ENCODE data around the gene TESMIN.
A peak's percentile ranks its signal among the peaks of the same experiment; 100 is the strongest.

Gene TESMIN, protein sequence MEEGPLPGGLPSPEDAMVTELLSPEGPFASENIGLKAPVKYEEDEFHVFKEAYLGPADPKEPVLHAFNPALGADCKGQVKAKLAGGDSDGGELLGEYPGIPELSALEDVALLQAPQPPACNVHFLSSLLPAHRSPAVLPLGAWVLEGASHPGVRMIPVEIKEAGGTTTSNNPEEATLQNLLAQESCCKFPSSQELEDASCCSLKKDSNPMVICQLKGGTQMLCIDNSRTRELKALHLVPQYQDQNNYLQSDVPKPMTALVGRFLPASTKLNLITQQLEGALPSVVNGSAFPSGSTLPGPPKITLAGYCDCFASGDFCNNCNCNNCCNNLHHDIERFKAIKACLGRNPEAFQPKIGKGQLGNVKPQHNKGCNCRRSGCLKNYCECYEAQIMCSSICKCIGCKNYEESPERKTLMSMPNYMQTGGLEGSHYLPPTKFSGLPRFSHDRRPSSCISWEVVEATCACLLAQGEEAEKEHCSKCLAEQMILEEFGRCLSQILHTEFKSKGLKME

DNA sequence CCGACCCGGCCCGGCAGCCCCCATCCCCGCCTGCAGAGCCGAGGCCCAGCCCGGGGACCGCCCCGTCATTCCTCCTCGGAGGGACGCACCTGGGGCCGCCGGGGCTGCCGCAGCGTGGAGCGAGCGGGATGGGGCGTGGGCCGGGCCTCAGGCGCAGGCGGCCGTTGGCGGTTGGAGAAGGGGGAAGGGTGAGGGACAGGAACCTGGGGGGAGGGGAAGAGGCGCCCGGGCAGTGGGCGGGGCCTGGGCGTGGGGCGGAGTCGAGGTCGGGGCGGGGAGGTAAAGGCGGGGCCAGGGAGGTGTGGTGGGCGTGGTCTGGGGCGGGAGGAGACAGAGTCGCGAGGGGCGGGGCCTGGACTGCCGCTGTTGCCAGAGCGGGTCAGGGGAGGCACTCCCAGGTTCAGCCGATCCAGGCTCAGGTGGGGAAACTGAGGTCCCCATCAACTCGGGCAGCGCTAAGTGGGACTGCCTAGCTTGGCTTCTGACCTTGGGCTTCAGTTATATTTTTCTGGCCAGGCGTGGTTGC, at the start of gene TESMIN:
Gene TESMIN (minus strand): TSS at position 190 of the 526 bp plus-strand sequence. CDS start 860 bp downstream, outside the sequence.
- H3K36me3 ChIP-seq (ENCODE audit: control insufficient read depth, insufficient read depth, low read length, severe bottlenecking) = no peaks in the 10 kb centered on the region
- H3K4me3 ChIP-seq (ENCODE audit: low read length) = no peak within 1 kb of the TSS
- no peak within 1 kb of the TSS for H3K9ac ChIP-seq (ENCODE audit: low read length)
- peak; percentile 66 for DNase-seq (ENCODE audit: low read depth)
- peaks cover 4% of the 10 kb centered on the region for H3K27me3 ChIP-seq (replicated peaks; ENCODE audit: control insufficient read depth, insufficient read depth, low read length)
- no peaks in the 10 kb centered on the region for H3K9me3 ChIP-seq (ENCODE audit: control insufficient read depth, low read length)
- peaks cover 13% of the 10 kb centered on the region for H3K4me1 ChIP-seq (ENCODE audit: control insufficient read depth, insufficient read depth, low read length)

DNA sequence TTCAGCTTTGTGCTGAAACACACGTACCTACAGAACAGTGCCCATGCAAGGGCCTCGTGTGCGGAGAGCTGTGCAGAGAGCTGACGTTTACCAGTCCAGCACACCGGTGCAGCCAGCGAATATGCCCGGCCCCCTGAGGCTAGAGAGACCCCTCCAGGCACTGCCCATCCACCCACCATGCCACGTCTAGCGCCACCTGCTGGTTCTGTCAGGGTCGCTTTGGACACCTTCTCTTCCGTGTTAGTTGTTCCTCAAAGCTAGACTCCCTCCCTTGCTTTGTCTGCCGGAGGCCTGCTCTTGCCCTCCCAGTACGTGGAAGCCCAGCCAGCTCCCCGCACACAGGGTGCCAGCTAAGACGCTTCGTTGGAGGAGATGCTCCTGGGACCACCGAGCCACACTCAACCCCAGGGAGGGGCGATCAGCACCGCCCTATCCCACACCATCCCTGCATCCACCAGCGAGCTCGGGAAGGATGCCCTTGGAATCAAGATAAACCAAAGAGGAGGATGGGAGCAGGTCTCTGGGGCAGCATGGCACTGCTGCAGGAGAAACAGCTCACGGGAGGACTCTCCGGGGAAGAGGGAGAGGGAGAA, 47.0 kb upstream of the TESMIN start:
- no peak overlapping the region for H3K4me3 ChIP-seq (ENCODE audit: low read length)
- no peaks in the 10 kb centered on the region for H3K4me1 ChIP-seq (ENCODE audit: control insufficient read depth, insufficient read depth, low read length)
- peaks cover 12% of the 10 kb centered on the region for H3K36me3 ChIP-seq (ENCODE audit: control insufficient read depth, insufficient read depth, low read length, severe bottlenecking)
- H3K9me3 ChIP-seq (ENCODE audit: control insufficient read depth, low read length) = no peaks in the 10 kb centered on the region
- DNase-seq (ENCODE audit: low read depth) = peak; percentile 36
- no peak overlapping the region for H3K9ac ChIP-seq (ENCODE audit: low read length)
- H3K27me3 ChIP-seq (replicated peaks; ENCODE audit: control insufficient read depth, insufficient read depth, low read length) = no peaks in the 10 kb centered on the region

DNA sequence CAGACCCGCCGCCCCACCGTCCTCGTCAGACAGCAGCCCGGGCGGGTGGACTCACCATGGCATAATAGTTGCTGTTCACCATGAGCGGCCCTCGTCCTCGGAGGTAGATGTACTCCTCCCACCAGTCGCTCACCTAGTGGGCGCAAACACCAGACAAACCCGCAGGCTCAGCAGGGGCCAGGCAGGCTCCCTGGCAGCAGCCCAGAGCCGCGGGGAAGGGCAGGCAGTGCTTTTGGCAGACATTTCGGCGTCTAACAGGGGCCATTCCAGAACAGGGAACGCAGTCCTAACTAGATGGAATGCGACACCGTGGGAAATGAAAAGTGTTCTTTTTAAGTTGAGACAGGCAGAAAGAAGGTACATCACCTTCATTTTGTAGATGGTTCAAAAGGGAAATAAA, 45.5 kb upstream of the TESMIN start:
- Histone ChIP-seq H3K27me3 (replicated peaks; ENCODE audit: control insufficient read depth, insufficient read depth, low read length) (no peaks in the 10 kb centered on the region), H3K4me1 (ENCODE audit: control insufficient read depth, insufficient read depth, low read length) (peaks cover 7% of the 10 kb centered on the region), H3K9ac (ENCODE audit: low read length) (no peak overlapping the region), H3K9me3 (ENCODE audit: control insufficient read depth, low read length) (no peaks in the 10 kb centered on the region), H3K36me3 (ENCODE audit: control insufficient read depth, insufficient read depth, low read length, severe bottlenecking) (peaks cover 10% of the 10 kb centered on the region), H3K4me3 (ENCODE audit: low read length) (no peak overlapping the region)
- no peak for DNase-seq (ENCODE audit: low read depth)

DNA sequence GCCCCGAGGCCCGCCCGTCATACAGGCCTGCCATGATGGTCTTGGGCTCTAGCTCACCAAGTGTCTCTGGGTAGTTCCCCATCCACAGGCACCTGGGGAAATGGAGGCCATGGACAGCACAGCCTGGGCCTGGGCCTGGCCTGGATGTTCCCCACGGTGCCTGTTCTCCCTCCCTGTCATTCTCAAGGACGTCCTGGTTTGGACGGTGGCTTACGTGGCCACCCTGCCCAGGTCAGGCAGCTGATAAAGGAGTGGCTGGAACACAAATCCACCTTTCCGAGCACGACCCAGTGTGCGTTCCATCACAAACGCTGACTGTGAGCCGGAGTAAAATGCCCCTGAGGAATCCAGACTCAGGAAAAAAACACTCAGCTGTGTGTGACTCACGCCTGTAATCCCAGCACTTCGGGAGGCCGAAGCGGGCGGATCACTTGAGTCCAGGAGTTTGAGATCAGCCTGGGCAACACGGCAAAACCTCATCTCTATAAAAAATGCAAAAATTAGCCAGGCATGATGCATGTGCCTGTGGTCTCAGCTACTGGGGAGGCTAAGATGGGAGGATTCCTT, 41.2 kb upstream of the TESMIN start:
- peak; percentile 7 for DNase-seq (ENCODE audit: low read depth)
- H3K9me3 ChIP-seq (ENCODE audit: control insufficient read depth, low read length) = no peaks in the 10 kb centered on the region
- no peak overlapping the region for H3K9ac ChIP-seq (ENCODE audit: low read length)
- H3K4me3 ChIP-seq (ENCODE audit: low read length) = no peak overlapping the region
- H3K4me1 ChIP-seq (ENCODE audit: control insufficient read depth, insufficient read depth, low read length) = peaks cover 7% of the 10 kb centered on the region
- peaks cover 8% of the 10 kb centered on the region for H3K36me3 ChIP-seq (ENCODE audit: control insufficient read depth, insufficient read depth, low read length, severe bottlenecking)
- H3K27me3 ChIP-seq (replicated peaks; ENCODE audit: control insufficient read depth, insufficient read depth, low read length) = no peaks in the 10 kb centered on the region

DNA sequence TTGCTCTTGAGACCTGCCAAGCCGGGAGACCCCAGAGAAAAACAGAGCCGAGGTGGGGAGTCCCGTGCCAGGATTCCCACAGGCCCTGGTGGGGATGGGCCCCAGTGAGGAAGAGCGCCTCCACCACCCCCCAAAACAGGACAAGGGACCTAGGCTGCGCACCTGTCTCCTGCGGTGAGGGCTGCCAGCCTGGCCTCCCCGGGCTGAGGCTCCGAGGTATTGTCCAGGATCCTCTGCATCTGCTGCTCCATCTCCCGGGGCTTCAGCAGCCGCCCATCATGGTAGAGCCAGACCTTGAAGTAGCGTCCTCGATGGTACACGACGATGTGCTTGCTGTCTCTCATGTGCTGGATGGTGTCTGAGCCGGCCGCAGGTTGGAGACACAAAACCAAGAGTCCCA, 33.3 kb upstream of the TESMIN start:
- H3K9ac ChIP-seq (ENCODE audit: low read length) = no peak overlapping the region
- H3K4me3 ChIP-seq (ENCODE audit: low read length) = no peak overlapping the region
- no peaks in the 10 kb centered on the region for H3K4me1 ChIP-seq (ENCODE audit: control insufficient read depth, insufficient read depth, low read length)
- no peaks in the 10 kb centered on the region for H3K27me3 ChIP-seq (replicated peaks; ENCODE audit: control insufficient read depth, insufficient read depth, low read length)
- no peaks in the 10 kb centered on the region for H3K9me3 ChIP-seq (ENCODE audit: control insufficient read depth, low read length)
- H3K36me3 ChIP-seq (ENCODE audit: control insufficient read depth, insufficient read depth, low read length, severe bottlenecking) = peaks cover 13% of the 10 kb centered on the region
- DNase-seq (ENCODE audit: low read depth) = no peak

DNA sequence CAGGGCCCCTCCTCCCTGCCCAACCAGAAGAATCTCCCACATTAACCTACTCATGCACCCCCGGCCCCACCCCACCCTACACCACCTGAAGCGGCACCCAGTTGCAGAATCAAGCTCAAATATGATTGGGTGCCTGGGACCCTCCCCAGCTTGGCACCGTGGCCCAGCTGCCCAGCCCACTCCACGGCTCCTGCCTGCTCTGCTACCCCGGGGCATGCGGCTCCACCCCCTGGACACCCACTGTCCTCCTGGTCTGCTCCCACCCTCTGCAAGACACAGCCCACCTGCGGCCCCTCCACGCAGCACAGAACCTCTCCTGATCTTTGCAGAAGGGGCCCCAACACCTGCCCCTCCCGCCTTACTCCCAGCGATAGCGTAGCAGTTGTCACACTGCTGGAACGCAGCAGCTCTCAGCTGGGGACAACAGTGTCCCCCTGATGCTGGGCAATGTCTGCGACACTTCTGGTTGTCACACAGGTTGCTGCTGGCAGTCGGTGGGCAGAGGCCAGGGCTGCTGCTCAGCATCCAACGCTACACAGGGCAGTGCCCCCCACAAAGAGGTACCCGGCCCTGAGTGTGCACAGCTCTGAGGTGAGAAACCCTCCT, 32.0 kb upstream of the TESMIN start:
- Histone ChIP-seq H3K9ac (ENCODE audit: low read length) (no peak overlapping the region), H3K9me3 (ENCODE audit: control insufficient read depth, low read length) (no peaks in the 10 kb centered on the region), H3K36me3 (ENCODE audit: control insufficient read depth, insufficient read depth, low read length, severe bottlenecking) (peaks cover 13% of the 10 kb centered on the region), H3K27me3 (replicated peaks; ENCODE audit: control insufficient read depth, insufficient read depth, low read length) (no peaks in the 10 kb centered on the region), H3K4me1 (ENCODE audit: control insufficient read depth, insufficient read depth, low read length) (no peaks in the 10 kb centered on the region), H3K4me3 (ENCODE audit: low read length) (no peak overlapping the region)
- no peak for DNase-seq (ENCODE audit: low read depth)

DNA sequence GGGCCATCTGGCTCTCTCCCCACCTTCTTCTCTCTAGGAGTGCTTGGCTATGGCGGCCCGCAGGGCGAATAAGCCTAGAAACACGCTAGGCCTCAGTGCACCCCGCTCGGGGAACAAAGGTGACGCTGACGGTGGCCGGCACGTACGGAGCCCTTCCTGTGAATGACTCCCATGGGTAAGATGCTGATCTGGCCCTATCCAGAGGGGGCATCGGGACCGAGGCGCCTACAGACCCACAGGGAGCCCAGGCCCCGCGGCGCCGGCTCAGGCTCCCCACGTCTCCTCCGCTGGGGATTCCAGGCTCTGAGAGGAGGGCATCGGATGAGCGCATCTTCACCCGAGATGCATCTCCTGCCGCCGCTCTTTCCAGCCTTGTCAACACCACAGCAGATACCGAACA, 31.4 kb upstream of the TESMIN start:
- no peak overlapping the region for H3K9ac ChIP-seq (ENCODE audit: low read length)
- peaks cover 13% of the 10 kb centered on the region for H3K36me3 ChIP-seq (ENCODE audit: control insufficient read depth, insufficient read depth, low read length, severe bottlenecking)
- H3K4me3 ChIP-seq (ENCODE audit: low read length) = no peak overlapping the region
- H3K9me3 ChIP-seq (ENCODE audit: control insufficient read depth, low read length) = no peaks in the 10 kb centered on the region
- H3K27me3 ChIP-seq (replicated peaks; ENCODE audit: control insufficient read depth, insufficient read depth, low read length) = no peaks in the 10 kb centered on the region
- no peak for DNase-seq (ENCODE audit: low read depth)
- H3K4me1 ChIP-seq (ENCODE audit: control insufficient read depth, insufficient read depth, low read length) = no peaks in the 10 kb centered on the region

DNA sequence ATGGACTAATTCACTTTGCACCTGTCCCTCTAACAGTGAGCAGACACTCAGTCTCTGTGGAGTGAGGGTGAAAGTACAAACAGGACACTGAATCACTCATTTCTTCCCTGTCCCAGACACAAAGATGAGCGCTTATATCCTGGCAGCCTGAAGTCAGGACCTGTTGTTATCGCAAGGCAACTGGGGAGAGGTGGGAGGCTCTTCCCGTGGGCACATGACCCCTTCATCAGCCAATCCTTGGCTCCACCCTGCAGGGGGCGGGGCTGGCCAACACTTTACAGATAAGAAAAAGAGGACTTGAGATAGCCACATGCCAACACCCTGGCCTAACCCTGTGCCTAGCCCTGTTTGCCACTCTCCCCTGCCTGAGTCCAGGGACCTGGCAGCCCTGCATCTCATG, 29.5 kb upstream of the TESMIN start:
- no peaks in the 10 kb centered on the region for H3K27me3 ChIP-seq (replicated peaks; ENCODE audit: control insufficient read depth, insufficient read depth, low read length)
- H3K4me1 ChIP-seq (ENCODE audit: control insufficient read depth, insufficient read depth, low read length) = no peaks in the 10 kb centered on the region
- H3K9me3 ChIP-seq (ENCODE audit: control insufficient read depth, low read length) = no peaks in the 10 kb centered on the region
- H3K9ac ChIP-seq (ENCODE audit: low read length) = no peak overlapping the region
- H3K36me3 ChIP-seq (ENCODE audit: control insufficient read depth, insufficient read depth, low read length, severe bottlenecking) = peaks cover 17% of the 10 kb centered on the region
- no peak overlapping the region for H3K4me3 ChIP-seq (ENCODE audit: low read length)
- no peak for DNase-seq (ENCODE audit: low read depth)

DNA sequence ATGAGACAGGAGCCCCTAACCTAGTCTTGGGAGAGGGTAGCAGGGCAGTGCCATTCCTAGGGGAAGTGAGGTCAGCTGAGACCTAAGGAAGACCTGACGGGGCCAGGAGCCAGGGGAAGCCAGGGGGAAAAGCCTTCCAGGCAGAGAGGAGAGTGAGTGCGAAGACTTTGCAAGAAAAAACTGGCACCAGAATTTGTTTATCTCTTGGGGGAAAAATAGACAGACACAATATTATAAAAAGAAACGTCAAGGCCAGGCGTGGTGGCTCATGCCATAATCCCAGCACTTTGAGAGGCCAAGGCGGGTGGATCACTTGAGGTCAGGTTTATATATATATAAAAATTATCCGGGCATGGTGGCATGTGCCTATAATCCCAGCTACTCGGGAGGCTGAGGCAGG, 26.9 kb upstream of the TESMIN start:
- H3K27me3 ChIP-seq (replicated peaks; ENCODE audit: control insufficient read depth, insufficient read depth, low read length) = no peaks in the 10 kb centered on the region
- no peaks in the 10 kb centered on the region for H3K9me3 ChIP-seq (ENCODE audit: control insufficient read depth, low read length)
- no peaks in the 10 kb centered on the region for H3K4me1 ChIP-seq (ENCODE audit: control insufficient read depth, insufficient read depth, low read length)
- H3K36me3 ChIP-seq (ENCODE audit: control insufficient read depth, insufficient read depth, low read length, severe bottlenecking) = peaks cover 32% of the 10 kb centered on the region
- no peak for DNase-seq (ENCODE audit: low read depth)
- H3K4me3 ChIP-seq (ENCODE audit: low read length) = no peak overlapping the region
- H3K9ac ChIP-seq (ENCODE audit: low read length) = no peak overlapping the region

DNA sequence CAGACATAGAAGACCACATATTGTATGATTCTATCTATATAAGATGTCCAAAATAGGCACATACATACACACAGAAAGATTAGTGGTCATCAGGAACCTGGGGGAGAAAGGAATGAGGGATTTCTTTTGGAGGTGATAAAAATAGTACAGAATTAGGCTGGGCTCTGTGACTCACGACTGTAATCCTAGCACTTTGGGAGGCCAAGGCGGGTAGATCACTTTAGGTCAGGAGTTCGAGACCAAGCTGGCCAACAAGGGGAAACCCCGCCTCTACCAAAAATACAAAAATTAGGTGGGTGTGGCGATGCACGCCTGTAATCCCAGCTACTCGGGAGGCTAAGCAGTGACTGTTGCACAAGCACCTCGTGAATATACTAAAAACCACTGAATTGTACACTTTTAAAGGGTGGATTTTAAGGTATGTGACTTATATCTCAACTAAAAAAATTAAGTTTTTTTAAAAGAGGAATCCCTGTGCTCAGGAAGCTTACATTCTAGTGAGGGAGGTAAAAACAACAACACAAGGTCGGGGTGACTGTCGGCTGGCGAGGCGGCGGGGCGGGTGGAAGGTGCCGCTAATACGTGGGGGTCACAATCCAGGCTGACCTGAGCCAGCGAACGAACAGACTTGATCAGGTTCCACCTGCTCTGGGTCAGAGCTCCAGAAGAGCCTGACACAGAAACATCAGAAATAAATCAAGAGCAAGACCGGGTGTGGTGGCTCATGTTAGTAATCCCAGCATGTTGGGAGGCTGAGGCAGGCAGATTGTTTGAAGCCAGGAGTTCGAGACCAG, 25.3 kb upstream of the TESMIN start:
- Histone ChIP-seq H3K4me3 (ENCODE audit: low read length) (no peak overlapping the region), H3K36me3 (ENCODE audit: control insufficient read depth, insufficient read depth, low read length, severe bottlenecking) (peaks cover 44% of the 10 kb centered on the region), H3K4me1 (ENCODE audit: control insufficient read depth, insufficient read depth, low read length) (no peaks in the 10 kb centered on the region), H3K9ac (ENCODE audit: low read length) (no peak overlapping the region), H3K27me3 (replicated peaks; ENCODE audit: control insufficient read depth, insufficient read depth, low read length) (no peaks in the 10 kb centered on the region), H3K9me3 (ENCODE audit: control insufficient read depth, low read length) (no peaks in the 10 kb centered on the region)
- DNase-seq (ENCODE audit: low read depth) = no peak
